Measurements from ENCODE around the gene SYT17.

The SYT17 gene

DNA sequence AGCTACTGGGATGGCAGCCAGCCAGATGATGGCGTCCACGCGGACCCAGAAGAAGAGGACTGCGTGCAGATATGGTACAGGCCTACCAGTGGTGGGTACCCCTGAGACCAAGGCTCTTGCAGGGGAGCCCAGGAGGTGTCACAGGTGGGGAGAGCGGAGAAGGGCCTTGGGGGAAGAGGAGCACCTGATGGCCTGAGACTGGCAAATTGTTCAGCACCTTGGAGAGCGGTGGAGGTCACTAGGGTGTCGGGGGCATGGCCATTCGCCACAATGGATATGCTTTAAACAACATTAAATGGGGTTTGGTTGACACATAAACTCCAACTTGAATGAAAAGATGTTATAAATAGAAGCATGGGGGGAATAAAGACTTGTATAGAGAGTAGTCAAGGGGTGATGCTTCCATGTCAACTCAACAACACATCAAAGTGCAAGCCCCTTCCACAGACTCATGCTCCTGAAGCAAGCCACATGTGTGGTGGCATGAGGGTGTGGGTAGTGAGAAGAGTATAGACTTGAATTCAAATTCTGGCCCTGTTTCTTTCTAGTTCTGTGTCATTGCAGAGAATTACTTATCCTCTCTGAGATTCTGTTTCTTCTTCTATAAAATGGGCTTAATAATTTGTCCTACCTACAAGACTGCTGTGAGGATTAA lies 139.7 kb downstream of the SYT17 start:
- DNase-seq, result no peak

DNA sequence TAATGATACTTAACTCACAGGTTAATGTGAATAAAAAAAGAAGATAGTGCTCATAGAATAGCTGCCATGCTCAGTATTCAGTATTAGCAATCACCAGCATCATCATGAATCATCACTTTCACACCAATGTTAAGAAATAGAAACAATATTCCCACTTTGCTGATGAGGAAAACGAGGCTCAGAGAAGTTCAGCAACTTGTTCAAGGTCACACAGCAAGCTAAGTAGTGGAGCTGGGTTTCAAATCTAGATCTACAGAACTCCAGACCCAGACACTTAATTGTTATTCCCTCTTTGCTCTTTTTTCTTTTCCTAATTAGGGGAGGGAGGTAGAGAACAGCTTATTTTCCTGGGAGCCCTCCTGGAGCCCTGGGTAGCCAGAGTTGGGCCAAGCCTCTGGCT lies 140.4 kb downstream of the SYT17 start:
- DNase-seq, result no peak

GRCh38 chr16:19309178-19309577 lies 141.1 kb downstream of the SYT17 start:
- DNase-seq, result no peak

DNA sequence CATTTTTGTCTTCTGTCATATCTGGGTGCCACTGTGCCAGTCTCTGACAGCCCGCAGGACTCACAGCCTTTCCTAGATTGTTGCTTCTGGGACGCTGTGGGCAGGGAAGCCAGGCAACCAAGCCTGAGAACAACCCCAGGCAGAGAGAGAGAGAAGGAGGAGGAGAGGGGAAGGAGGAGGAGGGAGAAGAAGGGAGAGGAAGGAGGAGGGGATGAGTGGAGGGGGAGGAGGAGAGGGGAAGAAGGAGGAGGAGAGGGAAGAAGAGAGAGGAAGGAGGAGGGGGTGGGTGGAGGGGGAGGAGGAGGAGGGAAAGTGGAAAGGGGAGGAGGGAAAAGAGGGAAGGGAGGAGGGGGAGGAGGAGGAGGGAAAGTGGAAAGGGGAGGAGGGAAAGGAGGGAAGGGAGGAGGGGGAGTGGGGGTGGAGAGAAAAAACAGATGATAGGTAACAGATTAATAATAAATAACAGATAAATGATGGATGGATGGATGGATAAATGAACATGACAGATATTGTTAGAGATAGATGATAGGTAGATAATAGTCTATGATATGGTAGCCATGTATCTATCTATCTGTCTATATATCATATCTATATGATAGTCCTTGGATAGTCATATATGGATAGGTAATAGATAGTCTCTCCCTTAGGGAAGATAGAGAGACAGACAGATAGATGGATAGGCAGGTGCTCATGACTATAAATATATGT lies 146.8 kb downstream of the SYT17 start:
- no peak for DNase-seq

DNA sequence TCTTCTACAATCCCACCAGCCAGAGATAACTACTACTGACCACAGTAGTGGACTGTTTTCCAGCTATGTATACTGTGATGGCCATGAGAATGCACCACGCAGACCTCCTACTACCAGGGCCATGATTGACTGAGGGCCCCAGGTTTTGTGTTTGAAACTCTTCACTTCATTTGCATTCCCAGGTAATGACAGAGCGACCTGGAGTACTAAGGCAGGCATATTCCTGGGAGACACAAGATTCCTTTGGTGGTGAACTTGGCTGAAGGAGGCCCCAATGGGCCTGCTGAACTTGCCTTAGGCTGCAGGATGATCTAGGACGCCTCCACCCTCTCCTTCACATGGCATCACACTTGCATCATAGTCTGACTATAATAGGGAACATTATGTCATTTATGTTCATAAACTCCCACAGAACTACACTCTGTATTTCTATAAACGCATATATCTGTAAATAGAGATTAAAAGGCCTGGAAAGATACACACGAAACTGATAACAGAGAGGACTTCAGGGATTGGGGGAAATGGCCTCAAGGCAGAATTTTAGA lies 147.9 kb downstream of the SYT17 start:
- no peak for DNase-seq

- DNase-seq, result no peak
Measured at GRCh38 chr16:19316846-19317245, 148.8 kb downstream of the SYT17 start.
